Measurements from ENCODE around the gene ZCCHC14. TPM values are rescaled to one million over a fixed set of nuclear protein-coding genes. Genes with fewer than 3 reads are reported as not detected.

Gene ZCCHC14
- total and polyA plus RNA-seq, 2 of the 13 experiments (the other 11 are each of a cell fraction or from before 2014, with no cell fraction given), result 12.4 to 12.5 TPM

DNA sequence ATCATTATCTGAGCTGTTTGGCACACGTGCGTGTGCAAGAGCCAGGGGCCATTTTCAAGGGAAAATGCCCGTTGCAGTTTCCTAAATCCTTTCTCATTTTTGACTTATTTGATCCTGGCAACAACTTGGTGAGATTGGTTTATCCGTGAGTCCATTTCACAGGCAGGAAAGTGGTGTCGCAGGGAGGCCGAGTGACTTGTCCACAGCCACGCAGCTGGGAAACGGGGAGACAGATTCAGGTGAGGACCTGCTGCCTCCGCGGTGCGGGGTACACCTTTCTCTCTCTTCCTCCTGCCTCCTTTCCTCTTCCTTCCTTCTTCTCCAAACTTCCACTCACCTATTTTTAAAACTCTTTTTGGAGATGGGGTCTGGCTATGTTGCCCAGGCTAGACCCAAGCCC lies 46.3 kb upstream of the ZCCHC14 start:
- H4K20me1 ChIP-seq (ENCODE audit: insufficient read depth, low read length), result no peaks in the 10 kb centered on the region
- peaks cover 7 to 38% of the 10 kb centered on the region in 2 experiments for H3K27me3 ChIP-seq (ENCODE audit: control insufficient read depth in 1 of 2, insufficient read depth in 2 of 2, low read length in 2 of 2)
- H3K4me2 ChIP-seq (ENCODE audit: low read depth, low read length), result peak overlapping the region; percentile 68
- CTCF ChIA-PET (ENCODE audit: low intra/inter-chr PET ratio, low total read pairs), result no interaction called here
- 77% methylated on average over 11 of the region's 11 CpGs for WGBS (ENCODE audit: low lambda C conversion rate)
- no peak for FAIRE-seq
- no peak overlapping the region for H3K27ac ChIP-seq (ENCODE audit: extremely low read length, insufficient read depth, low read length)
- POLR2A ChIA-PET, result interaction anchor here (1.3 kb wide), 1 partner anchor 48 kb away, joined by 3 read pairs; no protein-coding TSS in a partner anchor
- no peaks in the 10 kb centered on the region for H3K79me2 ChIP-seq (ENCODE audit: insufficient read depth, low read length)
- no peak for DNase-seq (ENCODE audit: low spot score)
- 0 out of 2 replicates have a peak overlapping the region, but pooled peaks have one; percentile 10 for H3K9ac ChIP-seq (ENCODE audit: insufficient read depth, low read depth, low read length)
- intact Hi-C loops (cut with micrococcal nuclease; ENCODE audit: unreplicated experiment) (no loop called here), in situ Hi-C loops (cut with HindIII; ENCODE audit: extremely low pct_ligation_motif_present, low pct_unique_long_range_greater_than_20kb) (no loop called here)
- no TSS peak for BruUV-seq (replicated peaks)
- 0 out of 6 replicates have a peak overlapping the region, but pooled peaks of 1 of the 3 experiments have one; percentile 41 for H3K4me3 ChIP-seq (replicated peaks in 1 of 3; ENCODE audit: insufficient read depth in 1 of 3, low read depth in 2 of 3, low read length in 3 of 3)
- 0 out of 2 replicates have a peak, but pooled peaks have one; percentile 7 for TF ChIP-seq ZNF572 (CRISPR knock-in tag; IDR thresholded peaks at IDR 0.05)
- no peak for TF ChIP-seq ZFP36 (IDR thresholded peaks at IDR 0.05; ENCODE audit: borderline replicate concordance, low read depth, low read length, partially characterized antibody)
- TF ChIP-seq, protein P1, sequence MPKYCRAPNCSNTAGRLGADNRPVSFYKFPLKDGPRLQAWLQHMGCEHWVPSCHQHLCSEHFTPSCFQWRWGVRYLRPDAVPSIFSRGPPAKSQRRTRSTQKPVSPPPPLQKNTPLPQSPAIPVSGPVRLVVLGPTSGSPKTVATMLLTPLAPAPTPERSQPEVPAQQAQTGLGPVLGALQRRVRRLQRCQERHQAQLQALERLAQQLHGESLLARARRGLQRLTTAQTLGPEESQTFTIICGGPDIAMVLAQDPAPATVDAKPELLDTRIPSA (CRISPR knock-in tag; IDR thresholded peaks at IDR 0.05; ENCODE audit: borderline replicate concordance), result 0 out of 2 replicates have a peak, but pooled peaks have one; percentile 2
- peak; percentile 72 for TF ChIP-seq ZNF629 (CRISPR knock-in tag; conservative IDR thresholded peaks at IDR 0.05)
- 0 out of 2 replicates have a peak, but pooled peaks have one; percentile 5 for TF ChIP-seq SOX13 (IDR thresholded peaks at IDR 0.05)
- no peak for TF ChIP-seq SOX13 (CRISPR knock-in tag; conservative IDR thresholded peaks at IDR 0.05 in 1 of 2, IDR thresholded peaks at IDR 0.05 in 1 of 2)
- H3K36me3 ChIP-seq (replicated peaks in 1 of 2; ENCODE audit: control insufficient read depth in 1 of 2, insufficient read depth in 2 of 2, low read length in 2 of 2), result no peaks in the 10 kb centered on the region
- H2AFZ ChIP-seq (ENCODE audit: low read length), result no peak overlapping the region
- H3K9me3 ChIP-seq (ENCODE audit: low read length), result peaks cover 12% of the 10 kb centered on the region; the same call in 1 of the 2 replicates
- H3K4me1 ChIP-seq (ENCODE audit: insufficient read depth, low read length), result peaks cover 89% of the 10 kb centered on the region
- no peak for ATAC-seq

DNA sequence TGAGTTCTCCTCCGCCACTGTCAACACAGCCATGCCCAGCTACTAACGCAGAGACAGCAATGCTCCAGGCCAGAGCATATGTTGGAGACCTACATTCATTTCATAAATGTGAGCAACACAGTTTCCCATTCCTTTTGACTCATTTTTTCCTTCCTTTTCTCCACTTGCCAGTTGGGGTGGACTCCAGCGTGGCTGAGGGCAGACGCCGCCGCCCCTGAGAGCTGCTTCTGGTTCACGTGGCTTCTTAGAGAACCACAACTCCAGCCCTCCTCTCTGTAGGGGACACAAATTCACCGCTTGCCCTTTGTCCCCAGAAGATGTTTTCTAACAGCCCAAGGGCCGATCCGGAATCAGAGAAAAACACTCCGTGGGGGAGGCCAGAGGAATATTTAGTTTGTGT lies 45.8 kb upstream of the ZCCHC14 start:
- peaks cover 17% of the 10 kb centered on the region for H3K9me3 ChIP-seq (ENCODE audit: low read length)
- in situ Hi-C loops (cut with HindIII; ENCODE audit: extremely low pct_ligation_motif_present, low pct_unique_long_range_greater_than_20kb), result no loop called here
- H3K4me3 ChIP-seq (replicated peaks in 1 of 3; ENCODE audit: insufficient read depth in 1 of 3, low read depth in 2 of 3, low read length in 3 of 3), result peak overlapping the region; percentile 5 to 41 (median 17); a peak in 5 of 6 replicates
- H2AFZ ChIP-seq (ENCODE audit: low read length), result peak overlapping the region; percentile 22
- H3K36me3 ChIP-seq (replicated peaks in 1 of 2; ENCODE audit: control insufficient read depth in 1 of 2, insufficient read depth in 2 of 2, low read length in 2 of 2), result no peaks in the 10 kb centered on the region
- DNase-seq (ENCODE audit: low spot score), result no peak
- no peaks in the 10 kb centered on the region for H4K20me1 ChIP-seq (ENCODE audit: insufficient read depth, low read length)
- H3K27ac ChIP-seq (ENCODE audit: extremely low read length, insufficient read depth, low read length), result peak overlapping the region; percentile 5
- BruUV-seq (replicated peaks), result no TSS peak
- H3K9ac ChIP-seq (ENCODE audit: insufficient read depth, low read depth, low read length), result peak overlapping the region; percentile 27; the same call in 1 of the 2 replicates
- H3K4me1 ChIP-seq (ENCODE audit: insufficient read depth, low read length), result peaks cover 84% of the 10 kb centered on the region
- H3K4me2 ChIP-seq (ENCODE audit: low read depth, low read length), result peak overlapping the region; percentile 68
- 17% methylated on average over 11 of the region's 11 CpGs for WGBS (ENCODE audit: low lambda C conversion rate)
- H3K79me2 ChIP-seq (ENCODE audit: insufficient read depth, low read length), result no peaks in the 10 kb centered on the region
- intact Hi-C loops (cut with micrococcal nuclease; ENCODE audit: unreplicated experiment), result no loop called here
- ATAC-seq, result no peak
- peaks cover 7 to 33% of the 10 kb centered on the region in 2 experiments for H3K27me3 ChIP-seq (ENCODE audit: control insufficient read depth in 1 of 2, insufficient read depth in 2 of 2, low read length in 2 of 2)
- no peak for FAIRE-seq
- POLR2A ChIA-PET, result interaction anchor here (1.2 to 2.0 kb wide), 4 partner anchors 9 to 48 kb away, joined by 3 to 11 read pairs (median 3); no protein-coding TSS in a partner anchor
- CTCF ChIA-PET (ENCODE audit: low intra/inter-chr PET ratio, low total read pairs), result no interaction called here
- TF ChIP-seq MEIS2 (CRISPR knock-in tag; IDR thresholded peaks at IDR 0.05), result no peak
- 0 out of 2 replicates have a peak, but pooled peaks have one; percentile 37 for TF ChIP-seq ZNF576 (CRISPR knock-in tag; IDR thresholded peaks at IDR 0.05)
- TF ChIP-seq NR2C2 (CRISPR knock-in tag; IDR thresholded peaks at IDR 0.05; ENCODE audit: borderline replicate concordance), result peak; percentile 39; the same call in 1 of the 2 replicates
- 0 out of 2 replicates have a peak, but pooled peaks have one; percentile 66 for TF ChIP-seq HINFP (CRISPR knock-in tag; IDR thresholded peaks at IDR 0.05; ENCODE audit: low read depth)
- TF ChIP-seq ZNF343 (CRISPR knock-in tag; IDR thresholded peaks at IDR 0.05), result 0 out of 2 replicates have a peak, but pooled peaks have one; percentile 38
- peak; percentile 44; the same call in 1 of the 2 replicates for TF ChIP-seq ZNF501 (CRISPR knock-in tag; IDR thresholded peaks at IDR 0.05)
- TF ChIP-seq ZNF367 (CRISPR knock-in tag; IDR thresholded peaks at IDR 0.05; ENCODE audit: borderline replicate concordance), result no peak
- TF ChIP-seq FOXK2 (IDR thresholded peaks at IDR 0.05), result no peak
- TF ChIP-seq ZNF556 (CRISPR knock-in tag; IDR thresholded peaks at IDR 0.05; ENCODE audit: borderline replicate concordance), result 0 out of 2 replicates have a peak, but pooled peaks have one; percentile 70
- TF ChIP-seq HNF4A (CRISPR knock-in tag; IDR thresholded peaks at IDR 0.05), result peak; percentile 51

Data from HepG2 (cell line).